Measurements from ENCODE around the gene CENPQ.

CENPQ gene

GRCh38 chr6:49513153-49513989, 50.2 kb downstream of the CENPQ start:
- TF ChIP-seq ZNF384 (IDR thresholded peaks at IDR 0.05) = no peak
- no peak for TF ChIP-seq BHLHE40 (IDR thresholded peaks at IDR 0.05; ENCODE audit: borderline replicate concordance)
- TF ChIP-seq NFRKB (IDR thresholded peaks at IDR 0.05) = no peak
- TF ChIP-seq ARNT (IDR thresholded peaks at IDR 0.05) = no peak
- no peak for TF ChIP-seq L3MBTL2 (conservative IDR thresholded peaks at IDR 0.05)
- TF ChIP-seq LEF1 (IDR thresholded peaks at IDR 0.05; ENCODE audit: borderline replicate concordance) = no peak

GRCh38 chr6:49514571-49515484, 51.7 kb downstream of the CENPQ start:
- ChIA-PET CTCF (no interaction called here), POLR2A (no interaction called here)
- DNase-seq (ENCODE audit: extremely low spot score) = no peak

More at GRCh38 chr6:49513153-49513989, 50.2 kb downstream of the CENPQ start:
- no peak for DNase-seq (ENCODE audit: extremely low spot score)
- ChIA-PET CTCF (no interaction called here), POLR2A (no interaction called here)

GRCh38 chr6:49515485-49516146, 52.4 kb downstream of the CENPQ start:
- DNase-seq (ENCODE audit: extremely low spot score) = no peak
- CTCF ChIA-PET = no interaction called here
- POLR2A ChIA-PET = no interaction called here
- TF ChIP-seq HDGF (IDR thresholded peaks at IDR 0.05; ENCODE audit: borderline replicate concordance) = no peak
- no peak for TF ChIP-seq CTBP1 (IDR thresholded peaks at IDR 0.05; ENCODE audit: borderline replicate concordance)
- TF ChIP-seq SUZ12 (IDR thresholded peaks at IDR 0.05) = no peak
- no peak for TF ChIP-seq FOXA1 (IDR thresholded peaks at IDR 0.05)
- no peak for TF ChIP-seq ZNF384 (IDR thresholded peaks at IDR 0.05)
- TF ChIP-seq LEF1 (IDR thresholded peaks at IDR 0.05; ENCODE audit: borderline replicate concordance) = no peak
- no peak for TF ChIP-seq L3MBTL2 (conservative IDR thresholded peaks at IDR 0.05)
- no peak for TF ChIP-seq ARNT (IDR thresholded peaks at IDR 0.05)
- no peak for TF ChIP-seq NFRKB (IDR thresholded peaks at IDR 0.05)
- no peak for TF ChIP-seq ELF4 (IDR thresholded peaks at IDR 0.05)
- no peak for TF ChIP-seq BHLHE40 (IDR thresholded peaks at IDR 0.05; ENCODE audit: borderline replicate concordance)
- no peak for TF ChIP-seq PKNOX1 (IDR thresholded peaks at IDR 0.05)
- TF ChIP-seq FOXM1 (IDR thresholded peaks at IDR 0.05; ENCODE audit: borderline replicate concordance) = no peak
- TF ChIP-seq TARDBP (IDR thresholded peaks at IDR 0.05) = no peak

More at GRCh38 chr6:49514571-49515484, 51.7 kb downstream of the CENPQ start:
- TF ChIP-seq SUZ12 (IDR thresholded peaks at IDR 0.05) (no peak), LEF1 (IDR thresholded peaks at IDR 0.05; ENCODE audit: borderline replicate concordance) (no peak), NFRKB (IDR thresholded peaks at IDR 0.05) (no peak), FOXA1 (IDR thresholded peaks at IDR 0.05) (no peak), ZNF384 (IDR thresholded peaks at IDR 0.05) (no peak), FOXM1 (IDR thresholded peaks at IDR 0.05; ENCODE audit: borderline replicate concordance) (no peak), ARNT (IDR thresholded peaks at IDR 0.05) (no peak), HDGF (IDR thresholded peaks at IDR 0.05; ENCODE audit: borderline replicate concordance) (no peak), CTBP1 (IDR thresholded peaks at IDR 0.05; ENCODE audit: borderline replicate concordance) (no peak), TARDBP (IDR thresholded peaks at IDR 0.05) (no peak), FOXK2 (IDR thresholded peaks at IDR 0.05) (no peak), ELF4 (IDR thresholded peaks at IDR 0.05) (no peak), BHLHE40 (IDR thresholded peaks at IDR 0.05; ENCODE audit: borderline replicate concordance) (no peak), L3MBTL2 (conservative IDR thresholded peaks at IDR 0.05) (no peak)

GRCh38 chr6:49516147-49516505, 53.0 kb downstream of the CENPQ start:
- POLR2A ChIA-PET = no interaction called here
- TF ChIP-seq NFRKB (IDR thresholded peaks at IDR 0.05) (no peak), ELF4 (IDR thresholded peaks at IDR 0.05) (no peak), FOXK2 (IDR thresholded peaks at IDR 0.05) (no peak), SUZ12 (IDR thresholded peaks at IDR 0.05) (no peak), HDGF (IDR thresholded peaks at IDR 0.05; ENCODE audit: borderline replicate concordance) (no peak), ARNT (IDR thresholded peaks at IDR 0.05) (no peak), ZNF384 (IDR thresholded peaks at IDR 0.05) (no peak), FOXA1 (IDR thresholded peaks at IDR 0.05) (no peak), FOXM1 (IDR thresholded peaks at IDR 0.05; ENCODE audit: borderline replicate concordance) (no peak), BHLHE40 (IDR thresholded peaks at IDR 0.05; ENCODE audit: borderline replicate concordance) (no peak), PKNOX1 (IDR thresholded peaks at IDR 0.05) (no peak), LEF1 (IDR thresholded peaks at IDR 0.05; ENCODE audit: borderline replicate concordance) (no peak), CTBP1 (IDR thresholded peaks at IDR 0.05; ENCODE audit: borderline replicate concordance) (no peak), SP1 (IDR thresholded peaks at IDR 0.05) (no peak), L3MBTL2 (conservative IDR thresholded peaks at IDR 0.05) (no peak), TARDBP (IDR thresholded peaks at IDR 0.05) (no peak)
- no peak for DNase-seq (ENCODE audit: extremely low spot score)
- CTCF ChIA-PET = no interaction called here

GRCh38 chr6:49517919-49518318, 54.7 kb downstream of the CENPQ start:
- ChIA-PET CTCF (interaction anchor here (1.0 kb wide), 1 partner anchor 9 kb away, joined by 3 read pairs; no protein-coding TSS in a partner anchor), POLR2A (no interaction called here)
- DNase-seq (ENCODE audit: extremely low spot score) = no peak
- TF ChIP-seq L3MBTL2 (conservative IDR thresholded peaks at IDR 0.05) (no peak), FOXA1 (IDR thresholded peaks at IDR 0.05) (no peak), HDGF (IDR thresholded peaks at IDR 0.05; ENCODE audit: borderline replicate concordance) (no peak), TARDBP (IDR thresholded peaks at IDR 0.05) (no peak), BHLHE40 (IDR thresholded peaks at IDR 0.05; ENCODE audit: borderline replicate concordance) (no peak), FOXK2 (IDR thresholded peaks at IDR 0.05) (no peak), PKNOX1 (IDR thresholded peaks at IDR 0.05) (no peak)

Measured in HEK293T (cell line).